K562 (cell line): ENCODE results near the gene MYL11. TPM values are rescaled to one million over a fixed set of nuclear protein-coding genes. Genes with fewer than 3 reads are reported as not detected.
A peak's percentile ranks its signal among the peaks of the same experiment; 100 is the strongest.

Experiments
- ATAC-seq: fragments of 200-7000 bp; cut with Tn5 transposase; 3 replicates; pipeline ENCODE4 v1.9.1; 2020; ENCODE audit warnings: moderate library complexity
- BruUV-seq: library from RNA; stranded (reverse); fragments of 400-500 nt; replicated peaks from 2 replicates; lab custom pipeline; 2021; lab: Mats Ljungman, UMichigan
- CTCF ChIA-PET: fragments of 300-600 bp; formaldehyde crosslinking; extraction: SDS; loops from one replicate; lab custom pipeline; 2021; ENCODE audit warnings: low intra/inter-chr PET ratio; lab: Yijun Ruan, JAX
- POLR2A ChIA-PET: fragments of 300-600, 350-650 bp; sonication (Branson Sonifier 250); formaldehyde crosslinking; extraction: SDS; loops from one replicate; lab custom pipeline; 2021; ENCODE audit warnings: antibody characterized with exemption, inconsistent platforms; lab: Yijun Ruan, JAX
- DNase-seq, 4 experiments: peaks; one replicate each; pipeline versions ENCODE4 v3.0.0 to v3.0.0-alpha.2; 2011 to 2018; ENCODE audit warnings: low spot score in 3 of 4, mixed read lengths in 3 of 4; ENCODE audit errors: extremely low read depth in 1 of 4
- FAIRE-seq: peaks from 2 replicates; lab custom pipeline; 2011; peaks lifted over from hg19 to GRCh38; lab: Jason Lieb, UNC
- H2AFZ ChIP-seq: 2 replicates; pipeline ENCODE4 v1.6.0; 2011; ENCODE audit warnings: low read depth, low read length, control low read depth, inconsistent platforms
- H3K27ac ChIP-seq: fragments of 200-600 bp; 3 replicates; pipeline ENCODE4 v1.8.0; 2011; ENCODE audit warnings: low read depth, mild to moderate bottlenecking, control low read depth, inconsistent platforms, low read length, moderate library complexity, mixed read lengths; ENCODE audit errors: extremely low read depth
- H3K27me3 ChIP-seq, 2 experiments: fragments of 300-600 bp in 1 of 2; 2 replicates in 1 of 2; 3 replicates in 1 of 2; pipeline versions ENCODE4 v1.6.0 to v1.8.0; 2011; ENCODE audit warnings: inconsistent platforms in 2 of 2, low read length in 2 of 2, mild to moderate bottlenecking in 1 of 2, mixed read lengths in 1 of 2, moderate library complexity in 1 of 2; ENCODE audit not compliant: control insufficient read depth in 2 of 2, insufficient read depth in 2 of 2
- H3K36me3 ChIP-seq: fragments of 300-600 bp; 3 replicates; pipeline ENCODE4 v1.8.0; 2011; ENCODE audit warnings: mild to moderate bottlenecking, low read length, inconsistent platforms; ENCODE audit not compliant: control insufficient read depth, insufficient read depth
- H3K4me1 ChIP-seq, 2 experiments: fragments of 200-600 bp in 1 of 2; replicated peaks in 1 of 2; 2 replicates in 1 of 2; 3 replicates in 1 of 2; pipeline versions ENCODE4 v1.5.1 to v1.8.0; 2011; ENCODE audit warnings: inconsistent platforms in 2 of 2, low read length in 2 of 2, mild to moderate bottlenecking in 1 of 2, mixed read lengths in 1 of 2, moderate library complexity in 1 of 2; ENCODE audit not compliant: control insufficient read depth in 2 of 2, insufficient read depth in 2 of 2
- H3K4me2 ChIP-seq: 2 replicates; pipeline ENCODE4 v1.6.1; 2011; ENCODE audit warnings: low read length, control low read depth, inconsistent platforms, mixed read lengths; ENCODE audit not compliant: insufficient read depth
- H3K4me3 ChIP-seq: fragments of 200-600 bp; sonication (generic), shearing (Covaris generic); 2 replicates; pipeline ENCODE4 v1.5.1; 2016; ENCODE audit warnings: control low read depth, inconsistent platforms
- H3K79me2 ChIP-seq: fragments of 200-600 bp; 3 replicates; pipeline ENCODE4 v1.8.0; 2011; ENCODE audit warnings: low read length, inconsistent platforms; ENCODE audit not compliant: control insufficient read depth, insufficient read depth
- H3K9ac ChIP-seq, 2 experiments: 2 replicates each; pipeline versions ENCODE4 v1.6.0 to v1.6.1; 2011; ENCODE audit warnings: low read depth in 2 of 2, low read length in 2 of 2, control low read depth in 1 of 2, inconsistent platforms in 1 of 2, mild to moderate bottlenecking in 1 of 2, mixed read lengths in 1 of 2; ENCODE audit not compliant: insufficient read depth in 1 of 2
- H3K9me1 ChIP-seq: one replicate; pipeline ENCODE4 v1.6.0; 2011; ENCODE audit warnings: inconsistent platforms, mild to moderate bottlenecking, low read length, moderate library complexity; ENCODE audit not compliant: control insufficient read depth, insufficient read depth
- H3K9me3 ChIP-seq: replicated peaks from 2 replicates; pipeline ENCODE4 v1.5.1; 2011; ENCODE audit warnings: low read depth, low read length, inconsistent platforms; ENCODE audit not compliant: control insufficient read depth, insufficient read depth
- H4K20me1 ChIP-seq: replicated peaks from 2 replicates; pipeline ENCODE4 v1.6.1; 2011; ENCODE audit warnings: low read length, inconsistent platforms, mixed read lengths; ENCODE audit not compliant: control insufficient read depth, insufficient read depth
- E2F1 ChIP-seq: sonication (generic); formaldehyde crosslinking; IDR thresholded peaks from 2 replicates; pipeline ENCODE4 v1.8.1; 2023; ENCODE audit warnings: mild to moderate bottlenecking, missing genetic modification reagents, moderate library complexity
- FUS ChIP-seq: fragments of 200-400 bp; formaldehyde crosslinking; optimal IDR thresholded peaks from 2 replicates; pipeline ENCODE3; 2017; ENCODE audit warnings: low read depth, low read length
- NBN ChIP-seq: fragments of 450-650 bp; IDR thresholded peaks from 2 replicates; pipeline ENCODE4 v1.6.1; 2016; ENCODE audit warnings: low read depth, mild to moderate bottlenecking
- POLR2B ChIP-seq: fragments of 450-650 bp; IDR thresholded peaks from 2 replicates; pipeline ENCODE4 v1.6.1; 2018; ENCODE audit warnings: low read depth; ENCODE audit not compliant: partially characterized antibody
- POLR2G ChIP-seq: fragments of 200-400 bp; formaldehyde crosslinking; IDR thresholded peaks from 2 replicates; pipeline ENCODE4 v1.6.1; 2017; ENCODE audit warnings: low read depth, mild to moderate bottlenecking, antibody characterized with exemption, low read length, moderate library complexity
- RBFOX2 ChIP-seq: fragments of 200-400 bp; formaldehyde crosslinking; IDR thresholded peaks from 2 replicates; pipeline ENCODE4 v1.6.1; 2017; ENCODE audit warnings: low read depth, mild to moderate bottlenecking, low read length, moderate library complexity
- SUPT5H ChIP-seq: fragments of 450-650 bp; IDR thresholded peaks from 2 replicates; pipeline ENCODE4 v1.6.1; 2016
- WGBS: fragments of 100-300 bp; shearing (Covaris generic); methylation state at CpG from one replicate; pipeline ENCODE4 v1.1.6; 2016; ENCODE audit warnings: low coverage, mixed read lengths; ENCODE audit not compliant: insufficient coverage; ENCODE audit errors: missing lambda C conversion rate; 5-methylcytosine and 5-hydroxymethylcytosine counted together
- in situ Hi-C: fragments of 300-500 bp; cut with MboI; formaldehyde crosslinking; loops from 4 replicates; pipeline ENCODE4 v1.15.0; 2018; ENCODE audit warnings: inconsistent platforms, mixed read lengths
- intact Hi-C: fragments of 100-400 bp; cut with micrococcal nuclease; formaldehyde crosslinking; loops from 2 replicates; pipeline ENCODE4 v1.14.2; 2022
- polyA plus RNA-seq, 8 experiments: library from polyadenylated mRNA; depleted of rRNA in 4 of 8; stranded (reverse) in 5 of 8; unstranded in 3 of 8; fragments of >200 nt; fragmentation: Nextera tagmentation in 2 of 8; fragmentation: Illumina TruSeq in 1 of 8; extraction: Ambion mirVana in 2 of 8; extraction: Trizol in 1 of 8; gene quantifications; 2 replicates each; pipeline versions ENCODE4 v1.2.1 to v1.2.3, GENCODE V29; 2011 to 2014; ENCODE audit warnings: inconsistent platforms in 1 of 8, missing spikeins in 1 of 8
- total RNA-seq, 7 experiments: library from RNA; depleted of rRNA in 6 of 7; stranded (reverse); fragments of >200 nt in 6 of 7; fragmentation: Illumina TruSeq in 2 of 7; extraction: Trizol in 2 of 7; gene quantifications; 2 replicates each; pipeline versions ENCODE4 v1.2.1 to v1.2.3, GENCODE V29; 2011 to 2021; ENCODE audit warnings: low replicate concordance in 1 of 7

Gene MYL11
- total and polyA plus RNA-seq, 9 of the 15 experiments (the other 6 are each of a cell fraction or from before 2014, with no cell fraction given): 0.31 to 1.5 (median 0.73) TPM; not detected in 4

GRCh38 chr16:30418350-30419181 lies 44.0 kb downstream of the MYL11 start:
- Histone ChIP-seq H4K20me1 (no peaks in the 10 kb centered on the region), H2AFZ (no peak overlapping the region)
- POLR2A ChIA-PET: interaction anchor here (0.7 to 1.6 kb wide), 4 partner anchors 8 to 27 kb away, joined by 3 to 5 read pairs (median 4); partner anchors contain the start of gene DCTPP1

More at GRCh38 chr16:30418350-30419181, 44.0 kb downstream of the MYL11 start:
- CTCF ChIA-PET: no interaction called here
- Histone ChIP-seq H3K79me2 (peaks cover 12% of the 10 kb centered on the region; the same call in 2 of the 3 replicates), H3K4me2 (no peak overlapping the region), H3K27me3 (no peaks in the 10 kb centered on the region), H3K4me1 (no peaks in the 10 kb centered on the region), H3K4me3 (no peak overlapping the region), H3K9ac (no peak overlapping the region), H3K9me3 (no peaks in the 10 kb centered on the region), H3K27ac (no peak overlapping the region), H3K9me1 (no peaks in the 10 kb centered on the region), H3K36me3 (peaks cover 70% of the 10 kb centered on the region)
- in situ Hi-C loops: no loop called here
- BruUV-seq: no TSS peak
- TF ChIP-seq FUS (no peak), SUPT5H (0 out of 2 replicates have a peak, but pooled peaks have one; percentile 18), NBN (no peak), RBFOX2 (peak; percentile 1; the same call in 1 of the 2 replicates), E2F1 (CRISPR knock-in tag) (no peak), POLR2G (peak; percentile 42), POLR2B (peak; percentile 35)
- no peak for ATAC-seq
- FAIRE-seq: no peak
- intact Hi-C loops: no loop called here
- WGBS: 97% methylated on average over 26 of the region's 31 CpGs
- DNase-seq: no peak
